Measurements from ENCODE around the gene PMAIP1.

GRCh38 chr18:59918320-59918755 lies 18.5 kb downstream of the PMAIP1 start:
- TF ChIP-seq CTCF (optimal IDR thresholded peaks at IDR 0.05 in 1 of 3, IDR thresholded peaks at IDR 0.05 in 1 of 3, conservative IDR thresholded peaks at IDR 0.05 in 1 of 3; ENCODE audit: extremely low read depth in 1 of 3, insufficient read depth in 2 of 3, low read length in 3 of 3) (no peak), EZH2 (IDR thresholded peaks at IDR 0.05; ENCODE audit: low read length) (no peak)
